Kidney glomerular epithelial cell (primary cell): ENCODE data around the gene SORBS1.
A peak's percentile ranks its signal among the peaks of the same experiment; 100 is the strongest.

Experiments
- DNase-seq: peaks from one replicate; lab custom pipeline; 2025; lab: John Stamatoyannopoulos, UW

The SORBS1 gene

GRCh38 chr10:95289003-95289920 lies 271.9 kb downstream of the SORBS1 start:
- peak; percentile 20 for DNase-seq

GRCh38 chr10:95288303-95288702 lies 272.9 kb downstream of the SORBS1 start:
- DNase-seq, result no peak

- no peak for DNase-seq
These were observed 273.9 kb downstream of the SORBS1 start for GRCh38 chr10:95287281-95287680.

- DNase-seq, result no peak
These were observed 274.5 kb downstream of the SORBS1 start for GRCh38 chr10:95286707-95287106.

- no peak for DNase-seq
These were observed 275.6 kb downstream of the SORBS1 start for GRCh38 chr10:95285556-95285955.

GRCh38 chr10:95284807-95285206 lies 276.4 kb downstream of the SORBS1 start:
- no peak for DNase-seq

GRCh38 chr10:95282107-95282506 lies 279.1 kb downstream of the SORBS1 start:
- DNase-seq, result no peak

- DNase-seq, result no peak
These were observed 280.0 kb downstream of the SORBS1 start for GRCh38 chr10:95281206-95281605.

GRCh38 chr10:95280637-95281036 lies 280.5 kb downstream of the SORBS1 start:
- peak; percentile 19 for DNase-seq

GRCh38 chr10:95279042-95279820 lies 281.9 kb downstream of the SORBS1 start:
- no peak for DNase-seq

GRCh38 chr10:95278061-95278988 lies 282.8 kb downstream of the SORBS1 start:
- no peak for DNase-seq

- DNase-seq, result no peak
These were observed 283.6 kb downstream of the SORBS1 start for GRCh38 chr10:95277614-95278013.

- no peak for DNase-seq
These were observed 284.0 kb downstream of the SORBS1 start for GRCh38 chr10:95277201-95277570.

- DNase-seq, result no peak
These were observed 284.6 kb downstream of the SORBS1 start for GRCh38 chr10:95276367-95277200.

- DNase-seq, result no peak
These were observed 285.3 kb downstream of the SORBS1 start for GRCh38 chr10:95275726-95276366.

- peak; percentile 76 for DNase-seq
These were observed 287.5 kb downstream of the SORBS1 start for GRCh38 chr10:95273393-95274312.

- DNase-seq, result no peak
These were observed 292.7 kb downstream of the SORBS1 start for GRCh38 chr10:95268438-95268837.

- no peak for DNase-seq
These were observed 293.9 kb downstream of the SORBS1 start for GRCh38 chr10:95267251-95267650.

GRCh38 chr10:95266674-95267095 lies 294.5 kb downstream of the SORBS1 start:
- DNase-seq, result peak; percentile 95
